B cell (primary cell): ENCODE data around the gene SMARCC2.

ENCODE experiments used
- CTCF ChIP-seq: fragments of 200-600 bp; IDR thresholded peaks from one replicate; pipeline ENCODE4 v1.8.0; 2022; ENCODE audit warnings: antibody characterized with exemption, mild to moderate bottlenecking
- EZH2 ChIP-seq: IDR thresholded peaks from 2 replicates; pipeline ENCODE4 v1.6.1; 2012; ENCODE audit warnings: borderline replicate concordance, low read depth, mild to moderate bottlenecking, moderate library complexity, low read length; ENCODE audit not compliant: insufficient read depth, poor library complexity, severe bottlenecking

DNA sequence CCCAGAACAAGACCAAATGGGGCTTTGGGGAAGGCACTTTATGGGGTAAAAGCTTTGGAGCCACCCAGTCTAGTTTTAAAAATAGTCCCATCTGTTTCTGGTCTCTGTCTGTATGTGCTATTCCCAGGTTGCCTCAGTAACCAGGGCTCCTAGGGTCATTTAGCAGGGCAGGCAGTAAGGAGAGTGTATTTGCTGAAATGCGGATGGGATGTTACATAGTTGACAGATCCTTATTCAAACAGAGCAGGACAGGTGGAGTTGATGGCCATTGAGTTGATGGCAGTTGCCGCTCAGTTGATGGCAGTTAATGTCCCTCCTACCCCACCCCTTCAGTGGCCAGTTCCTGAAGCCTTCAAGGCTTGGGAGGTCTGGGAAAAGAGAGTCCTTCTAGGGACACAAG, 66.6 kb downstream of the SMARCC2 start:
- TF ChIP-seq CTCF (no peak), EZH2 (no peak)
